Chondrocyte (in vitro differentiated cells): ENCODE measurements around the gene CRIM1. TPM values are rescaled to one million over a fixed set of nuclear protein-coding genes. Genes with fewer than 3 reads are reported as not detected.

ENCODE experiments used
- DNase-seq: peaks from one replicate; pipeline ENCODE4 v3.0.0; 2021; ENCODE audit warnings: mixed read lengths, low spot score
- H3K27ac Mint-ChIP-seq: one replicate; pipeline ENCODE4 v1.8.0; 2021; ENCODE audit warnings: mild to moderate bottlenecking, moderate library complexity, mixed read lengths; ENCODE audit not compliant: unreplicated experiment
- H3K27me3 Mint-ChIP-seq: 2 replicates; pipeline ENCODE4 v1.8.0; 2021; ENCODE audit warnings: low read depth, mixed read lengths
- H3K36me3 Mint-ChIP-seq: 2 replicates; pipeline ENCODE4 v1.8.0; 2021; ENCODE audit warnings: low read depth, mixed read lengths
- H3K4me1 Mint-ChIP-seq: 2 replicates; pipeline ENCODE4 v1.8.0; 2021; ENCODE audit warnings: low read depth, mild to moderate bottlenecking, mixed read lengths
- H3K4me3 Mint-ChIP-seq: one replicate; pipeline ENCODE4 v1.8.0; 2021; ENCODE audit warnings: mild to moderate bottlenecking, moderate library complexity, mixed read lengths; ENCODE audit not compliant: unreplicated experiment
- H3K9me3 Mint-ChIP-seq: 2 replicates; pipeline ENCODE4 v1.8.0; 2021; ENCODE audit warnings: low read depth, mixed read lengths
- total RNA-seq: library from RNA; stranded (reverse); gene quantifications from 3 replicates; pipeline ENCODE4 v1.2.1, GENCODE V29; 2021
- TF ChIP-seq, protein P1 (sequence below): fragments of 200-600 bp; sonication (generic); IDR thresholded peaks from 2 replicates; pipeline ENCODE4 v1.5.0; 2021; ENCODE audit warnings: antibody characterized with exemption, mild to moderate bottlenecking, moderate library complexity

Gene CRIM1
- total RNA-seq, 1 donor from 2014 or later: 194 TPM

GRCh38 chr2:36357847-36358659, 2.5 kb downstream of the CRIM1 start:
- H3K4me3 Mint-ChIP-seq: peak overlapping the region; percentile 98
- TF ChIP-seq, protein P1, sequence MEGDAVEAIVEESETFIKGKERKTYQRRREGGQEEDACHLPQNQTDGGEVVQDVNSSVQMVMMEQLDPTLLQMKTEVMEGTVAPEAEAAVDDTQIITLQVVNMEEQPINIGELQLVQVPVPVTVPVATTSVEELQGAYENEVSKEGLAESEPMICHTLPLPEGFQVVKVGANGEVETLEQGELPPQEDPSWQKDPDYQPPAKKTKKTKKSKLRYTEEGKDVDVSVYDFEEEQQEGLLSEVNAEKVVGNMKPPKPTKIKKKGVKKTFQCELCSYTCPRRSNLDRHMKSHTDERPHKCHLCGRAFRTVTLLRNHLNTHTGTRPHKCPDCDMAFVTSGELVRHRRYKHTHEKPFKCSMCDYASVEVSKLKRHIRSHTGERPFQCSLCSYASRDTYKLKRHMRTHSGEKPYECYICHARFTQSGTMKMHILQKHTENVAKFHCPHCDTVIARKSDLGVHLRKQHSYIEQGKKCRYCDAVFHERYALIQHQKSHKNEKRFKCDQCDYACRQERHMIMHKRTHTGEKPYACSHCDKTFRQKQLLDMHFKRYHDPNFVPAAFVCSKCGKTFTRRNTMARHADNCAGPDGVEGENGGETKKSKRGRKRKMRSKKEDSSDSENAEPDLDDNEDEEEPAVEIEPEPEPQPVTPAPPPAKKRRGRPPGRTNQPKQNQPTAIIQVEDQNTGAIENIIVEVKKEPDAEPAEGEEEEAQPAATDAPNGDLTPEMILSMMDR: peak; percentile 85
- peaks cover 5% of the 10 kb centered on the region for H3K36me3 Mint-ChIP-seq
- H3K27ac Mint-ChIP-seq: peak overlapping the region; percentile 98
- no peaks in the 10 kb centered on the region for H3K27me3 Mint-ChIP-seq
- no peak for DNase-seq
- no peaks in the 10 kb centered on the region for H3K9me3 Mint-ChIP-seq
- H3K4me1 Mint-ChIP-seq: peaks cover 67% of the 10 kb centered on the region

DNA sequence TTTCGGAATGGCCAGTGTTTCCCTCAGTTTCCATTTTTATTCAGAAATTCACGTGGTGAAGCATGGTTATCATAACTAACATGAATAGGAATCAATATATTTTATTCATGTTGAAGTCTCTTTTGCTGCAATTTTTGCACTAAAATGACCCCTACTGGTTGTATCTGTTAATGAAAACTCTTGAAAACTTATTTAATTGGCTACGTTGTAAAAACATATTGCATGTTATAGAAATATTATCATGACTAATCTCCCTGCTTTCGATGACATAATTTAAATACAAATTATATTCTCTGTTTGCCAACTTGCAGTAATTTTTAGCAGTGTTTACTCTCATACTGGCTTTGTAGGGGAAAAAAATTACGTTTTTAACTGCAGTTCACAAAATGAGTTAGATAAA, 3.5 kb downstream of the CRIM1 start:
- Mint-ChIP-seq H3K36me3 (peaks cover 5% of the 10 kb centered on the region), H3K27ac (peak overlapping the region; percentile 98), H3K9me3 (no peaks in the 10 kb centered on the region), H3K4me1 (peaks cover 68% of the 10 kb centered on the region), H3K4me3 (peak overlapping the region; percentile 98), H3K27me3 (no peaks in the 10 kb centered on the region)
- no peak for DNase-seq
- TF ChIP-seq, protein P1: peak; percentile 78

- peak overlapping the region; percentile 98 for H3K4me3 Mint-ChIP-seq
- peak overlapping the region; percentile 84 for H3K27ac Mint-ChIP-seq
- H3K36me3 Mint-ChIP-seq: peaks cover 5% of the 10 kb centered on the region
- no peaks in the 10 kb centered on the region for H3K9me3 Mint-ChIP-seq
- TF ChIP-seq, protein P1: no peak
- H3K4me1 Mint-ChIP-seq: peaks cover 67% of the 10 kb centered on the region
- DNase-seq: no peak
- no peaks in the 10 kb centered on the region for H3K27me3 Mint-ChIP-seq
Measured at GRCh38 chr2:36360063-36360462, 4.5 kb downstream of the CRIM1 start.

DNA sequence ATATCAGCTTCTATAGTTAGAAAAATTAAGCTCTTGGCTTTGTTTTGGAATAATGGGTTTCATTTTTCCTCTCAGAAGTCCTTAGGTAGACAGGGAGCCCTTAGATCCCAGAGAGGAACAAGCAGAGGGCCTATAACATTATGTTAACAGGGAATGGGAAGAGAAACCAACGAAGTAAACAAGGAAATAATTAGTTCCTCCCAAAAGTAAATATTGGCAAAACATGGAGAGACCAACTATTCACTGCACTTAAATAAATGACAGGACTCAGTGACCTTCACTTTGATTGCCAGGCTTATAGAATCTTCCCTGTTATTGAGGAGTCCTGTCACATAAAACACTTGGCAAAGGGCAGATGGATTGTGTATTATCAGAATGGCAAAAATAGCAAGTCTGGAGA, 5.3 kb downstream of the CRIM1 start:
- peaks cover 5% of the 10 kb centered on the region for H3K36me3 Mint-ChIP-seq

DNA sequence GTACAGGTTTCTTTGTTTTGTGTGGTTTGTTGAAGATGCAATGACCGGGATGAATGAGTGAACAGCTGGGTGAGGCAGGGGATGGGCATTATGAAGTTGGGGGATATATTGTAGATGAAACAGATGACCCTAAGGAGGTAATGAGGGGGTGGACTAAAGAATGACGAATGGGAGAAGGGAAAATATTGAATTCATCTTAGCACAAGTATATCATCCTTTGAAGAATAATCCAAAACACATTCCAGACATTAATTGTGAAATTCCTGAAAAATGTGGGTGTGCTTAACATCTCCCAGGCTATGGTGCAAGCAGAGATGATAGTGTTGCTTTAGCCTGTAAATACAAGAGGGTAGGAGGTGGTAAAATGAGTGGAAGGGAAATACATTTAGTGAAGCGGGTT, 5.8 kb downstream of the CRIM1 start:
- TF ChIP-seq, protein P1: no peak
- H3K27ac Mint-ChIP-seq: peak overlapping the region; percentile 14
- DNase-seq: no peak
- H3K9me3 Mint-ChIP-seq: no peaks in the 10 kb centered on the region
- H3K36me3 Mint-ChIP-seq: peaks cover 5% of the 10 kb centered on the region
- H3K27me3 Mint-ChIP-seq: no peaks in the 10 kb centered on the region
- no peak overlapping the region for H3K4me3 Mint-ChIP-seq
- peaks cover 80% of the 10 kb centered on the region for H3K4me1 Mint-ChIP-seq

More for the DNA sequence above, 5.3 kb downstream of the CRIM1 start:
- Mint-ChIP-seq H3K27me3 (no peaks in the 10 kb centered on the region), H3K4me3 (no peak overlapping the region), H3K9me3 (no peaks in the 10 kb centered on the region), H3K27ac (peak overlapping the region; percentile 6), H3K4me1 (peaks cover 74% of the 10 kb centered on the region)
- no peak for DNase-seq
- TF ChIP-seq, protein P1: no peak
